Kidney glomerular epithelial cell (primary cell): Measurements from ENCODE around the gene STX19.

ENCODE experiments used
- DNase-seq: peaks from one replicate; lab custom pipeline; 2025; lab: John Stamatoyannopoulos, UW

Gene STX19

DNA sequence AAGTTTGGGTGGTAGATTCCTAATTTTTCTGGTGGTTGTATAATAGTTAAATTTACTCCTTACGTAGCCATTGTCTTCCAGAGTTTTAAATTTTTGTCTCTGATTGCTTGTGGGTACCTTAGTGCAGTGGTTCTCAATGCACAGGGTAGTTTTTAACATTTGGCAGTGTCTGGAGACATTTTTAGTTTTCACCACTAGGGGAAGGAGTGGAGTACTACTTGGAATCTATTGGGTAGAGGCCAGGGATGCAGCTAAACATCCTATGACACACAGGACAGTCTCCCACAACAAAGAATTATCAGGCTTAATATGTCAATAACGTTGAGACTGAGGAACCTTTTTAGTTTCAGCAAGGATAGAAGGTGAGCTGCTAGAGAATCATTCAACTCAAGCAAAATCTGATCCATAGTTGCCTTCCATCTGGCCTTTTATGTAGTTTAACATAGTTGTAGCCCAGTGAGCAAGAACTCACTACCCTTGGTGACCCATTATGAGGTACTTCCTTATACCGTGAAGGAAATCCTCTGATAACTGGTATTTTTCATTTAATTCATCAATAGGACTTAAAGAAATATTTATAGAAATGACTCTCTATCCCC is 8.6 kb upstream of the STX19 start:
- DNase-seq = peak; percentile 29

DNA sequence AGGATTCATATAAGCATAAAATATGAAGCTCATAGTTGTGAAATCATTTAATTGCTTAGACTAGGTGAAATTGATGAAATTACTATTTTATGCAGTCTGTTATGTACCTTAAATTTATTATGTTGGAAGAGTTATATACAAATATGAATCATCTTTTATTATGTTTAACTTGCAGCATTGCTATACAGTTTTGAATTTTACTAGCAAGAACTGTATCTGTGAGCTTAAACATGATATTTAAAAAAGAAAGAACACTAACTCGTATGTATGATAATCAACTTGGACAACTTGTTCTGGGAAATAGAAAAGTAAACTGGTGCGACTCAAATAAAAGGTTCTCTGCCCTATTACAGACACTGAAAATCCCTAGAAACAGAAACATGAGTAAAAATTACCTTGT is 1.8 kb downstream of the STX19 start:
- DNase-seq = no peak

DNA sequence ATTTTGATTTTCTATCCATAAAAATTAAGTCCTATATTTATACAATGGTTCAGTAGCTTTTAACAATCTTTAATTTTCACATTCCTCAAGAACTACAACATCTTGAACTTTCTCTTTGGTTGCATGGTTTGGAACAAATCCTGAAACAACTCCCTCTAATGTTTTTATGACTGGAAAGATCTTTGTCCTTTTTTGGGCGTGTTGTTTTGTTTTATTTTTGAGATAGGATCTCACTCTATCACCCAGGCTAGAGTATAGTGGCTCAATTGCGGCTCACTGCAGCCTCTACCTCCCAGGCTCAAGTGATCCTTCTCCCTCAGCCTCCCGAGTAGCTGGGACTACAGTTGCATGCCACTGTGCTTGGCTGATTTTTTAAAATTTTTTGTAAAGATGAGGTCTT is 4.0 kb downstream of the STX19 start:
- peak; percentile 59 for DNase-seq

DNA sequence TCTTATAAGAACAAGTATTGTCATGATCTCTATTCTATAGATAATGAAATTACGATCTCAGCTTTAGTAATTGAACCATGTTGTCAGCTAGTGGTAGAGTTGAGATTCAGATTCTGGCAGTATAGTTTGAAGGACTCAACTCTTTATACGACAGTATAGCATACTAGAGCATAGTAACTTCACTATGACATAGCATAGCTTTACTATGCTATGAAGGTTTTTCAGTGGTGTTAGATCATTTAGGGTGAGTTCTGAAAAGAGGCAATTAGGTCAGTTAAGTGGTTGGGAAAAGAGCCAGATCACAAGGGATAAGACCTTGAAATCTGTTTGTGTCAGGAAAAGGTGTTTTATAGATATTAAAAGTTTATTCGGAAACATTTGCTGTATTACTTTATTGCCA is 8.1 kb downstream of the STX19 start:
- DNase-seq = no peak

DNA sequence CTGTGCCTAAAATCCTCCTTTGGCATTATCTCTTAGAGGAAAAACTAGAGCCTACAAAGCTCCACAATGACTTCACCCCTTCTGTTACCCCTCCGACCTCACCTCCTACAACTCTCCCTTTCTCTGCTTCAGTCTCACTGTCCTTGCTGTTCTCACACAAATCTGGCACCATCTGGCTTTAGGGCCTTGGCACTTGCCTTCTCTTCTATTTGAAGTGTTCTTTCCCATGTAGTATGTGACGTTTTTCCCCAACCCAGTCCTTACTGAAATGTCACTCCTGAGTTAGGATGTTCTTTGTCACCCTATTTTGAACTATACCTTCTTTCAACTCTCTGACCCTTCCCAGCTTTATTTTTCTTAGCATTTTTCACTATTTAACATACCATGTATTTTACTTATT is 8.7 kb downstream of the STX19 start:
- DNase-seq = no peak

DNA sequence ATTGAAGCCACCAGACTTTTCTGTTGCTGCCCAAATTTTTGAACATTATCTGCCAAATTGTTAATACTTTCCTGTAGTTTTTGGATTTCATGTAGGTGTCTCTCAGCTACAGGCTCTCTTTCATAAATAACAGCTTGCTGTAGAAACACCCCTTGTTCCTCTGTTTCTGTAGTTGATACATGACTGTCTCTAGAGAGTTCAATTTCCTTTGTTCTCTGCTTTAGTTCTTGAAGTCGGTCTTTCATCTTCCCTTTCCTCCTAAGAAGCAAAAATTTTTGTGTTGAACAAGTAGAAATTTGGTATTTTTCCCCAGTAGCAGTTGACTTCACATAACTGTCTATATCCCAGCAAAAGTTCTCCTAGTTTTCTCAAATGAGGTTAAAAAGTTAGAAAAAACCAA is 13.4 kb downstream of the STX19 start:
- DNase-seq = no peak

DNA sequence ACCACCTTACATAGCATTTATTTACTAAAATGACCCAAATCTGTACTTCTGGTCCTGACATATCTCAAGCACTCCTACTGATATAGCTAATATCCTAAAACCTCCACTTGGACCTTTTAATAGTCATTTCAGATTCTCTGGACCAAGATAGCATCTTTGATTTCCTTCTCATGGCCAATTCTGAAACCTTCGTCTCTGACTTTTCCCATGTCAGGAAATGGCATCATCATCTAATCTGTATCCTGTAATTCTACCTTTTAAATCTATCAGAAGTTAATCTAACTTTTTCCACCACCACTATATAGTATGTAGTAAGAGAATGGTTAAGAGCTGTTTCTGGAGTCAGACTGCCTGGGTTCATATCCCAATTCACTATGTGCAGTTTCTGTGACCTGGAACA is 16.2 kb downstream of the STX19 start:
- no peak for DNase-seq

DNA sequence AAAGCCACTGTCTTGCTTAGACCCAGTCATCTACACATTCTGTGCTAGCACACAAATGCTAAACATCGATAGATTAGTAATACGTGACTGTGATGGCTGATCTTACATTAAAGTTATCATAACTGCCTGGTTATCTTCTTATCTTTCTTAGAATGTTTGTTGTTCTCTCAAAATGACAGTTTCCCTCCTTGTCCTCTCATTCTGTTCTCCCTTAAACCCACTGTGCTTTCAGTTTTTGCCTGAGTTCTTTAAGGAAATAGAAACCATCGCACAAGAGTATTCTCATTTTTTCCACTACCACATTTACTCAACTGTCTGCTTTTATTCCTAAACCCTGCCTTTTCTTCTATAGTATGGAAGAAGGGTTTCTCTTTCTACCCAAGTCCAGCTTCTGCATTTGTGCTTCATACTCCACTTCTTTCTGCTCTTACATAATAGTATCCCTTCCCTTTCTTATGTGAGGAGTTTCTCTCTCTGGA is 17.1 kb downstream of the STX19 start:
- no peak for DNase-seq

DNA sequence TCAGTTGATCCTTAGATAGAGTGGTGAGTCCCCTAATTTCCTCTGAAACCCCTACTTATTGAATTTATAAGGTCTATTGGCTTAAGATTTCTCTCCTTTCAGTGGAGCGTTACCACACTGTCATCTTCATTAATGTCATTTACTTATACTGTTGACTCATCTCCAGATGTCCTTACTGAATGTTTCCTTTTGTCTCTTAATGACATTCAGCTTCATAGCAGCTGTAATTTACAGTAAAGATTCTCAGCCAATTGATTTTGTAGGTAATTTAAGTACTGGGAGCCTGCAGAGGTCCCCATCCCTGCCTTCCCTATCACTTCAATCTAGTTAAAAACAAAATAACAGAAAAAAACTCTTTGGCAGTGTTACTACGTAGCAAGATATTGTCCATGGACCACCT is 18.8 kb downstream of the STX19 start:
- DNase-seq = no peak

DNA sequence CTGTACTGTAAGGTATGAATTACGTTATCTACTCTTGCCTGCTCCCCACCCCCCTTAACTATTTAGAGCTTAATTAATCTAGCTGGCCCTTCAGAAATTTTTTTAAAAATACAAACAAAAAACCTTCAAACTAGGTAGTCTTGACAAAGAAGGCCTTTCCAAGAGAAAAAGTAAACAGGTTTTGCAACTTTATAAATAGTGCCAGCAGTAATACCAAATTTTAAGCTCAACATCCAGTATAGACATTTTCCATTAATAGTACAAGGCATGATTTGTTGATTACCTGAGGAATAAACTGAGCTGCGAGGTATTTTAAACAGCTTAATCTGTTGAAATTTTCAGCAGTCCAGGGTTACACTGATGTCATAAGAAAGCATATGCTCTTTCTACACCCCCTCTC is 20.1 kb downstream of the STX19 start:
- no peak for DNase-seq

DNA sequence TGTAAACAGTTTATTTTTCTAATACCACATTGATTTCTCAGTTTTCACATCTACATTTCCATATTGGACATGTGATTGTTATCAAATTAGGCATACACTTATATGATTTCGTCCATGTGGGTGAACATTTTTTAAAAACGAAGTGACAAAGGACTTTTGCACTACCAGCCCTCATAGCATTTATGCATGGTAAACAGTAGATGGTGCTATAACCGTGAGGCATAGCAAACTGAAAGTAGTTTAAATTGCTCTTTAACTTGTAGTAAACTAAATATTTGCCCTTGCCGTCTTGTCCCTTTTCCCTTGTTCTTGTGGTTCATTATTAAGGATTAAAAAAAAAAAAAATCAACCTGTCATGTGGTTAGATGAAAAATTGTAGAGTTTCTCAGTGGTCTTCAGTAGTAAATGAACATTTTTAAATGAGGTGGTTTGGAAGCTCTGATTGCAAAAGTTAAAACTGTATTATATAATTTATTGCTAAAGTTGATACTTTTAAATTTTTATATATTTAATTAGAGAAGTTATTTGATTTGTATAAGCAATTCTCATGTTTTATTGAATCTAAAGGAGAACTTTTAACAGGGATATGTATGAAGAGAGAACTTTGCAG is 24.0 kb downstream of the STX19 start:
- peak; percentile 27 for DNase-seq

DNA sequence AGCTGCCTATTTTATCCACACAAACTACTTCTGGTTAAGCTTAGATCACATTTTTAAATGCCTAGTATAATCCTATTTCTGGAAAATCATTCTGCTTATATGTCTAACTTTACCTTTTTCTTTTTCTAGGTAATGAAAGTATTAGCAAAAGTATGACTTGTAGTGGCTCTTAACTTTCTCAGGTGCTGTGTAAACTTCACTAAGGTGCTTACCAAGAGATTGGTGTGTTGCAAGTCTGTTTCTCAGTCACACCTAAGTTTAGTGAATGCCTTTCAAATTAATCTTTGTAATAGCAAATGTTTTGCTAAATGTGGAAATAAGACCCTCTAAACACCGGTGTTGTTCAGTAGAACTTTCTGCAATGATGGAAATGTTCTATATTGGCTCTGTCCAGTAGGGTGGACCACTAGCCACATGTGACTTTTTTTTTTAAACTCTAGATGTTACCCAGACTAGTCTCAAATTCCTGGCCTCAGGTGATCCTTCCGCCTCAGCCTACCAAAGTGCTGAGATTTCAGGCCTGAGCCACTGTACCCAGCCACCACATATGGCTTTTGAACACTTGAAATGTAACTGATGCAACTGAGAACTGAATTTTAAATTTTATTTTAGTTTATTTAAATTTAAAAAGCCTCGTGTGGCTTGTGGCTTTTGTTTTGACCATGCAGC is 26.4 kb downstream of the STX19 start:
- DNase-seq = no peak

DNA sequence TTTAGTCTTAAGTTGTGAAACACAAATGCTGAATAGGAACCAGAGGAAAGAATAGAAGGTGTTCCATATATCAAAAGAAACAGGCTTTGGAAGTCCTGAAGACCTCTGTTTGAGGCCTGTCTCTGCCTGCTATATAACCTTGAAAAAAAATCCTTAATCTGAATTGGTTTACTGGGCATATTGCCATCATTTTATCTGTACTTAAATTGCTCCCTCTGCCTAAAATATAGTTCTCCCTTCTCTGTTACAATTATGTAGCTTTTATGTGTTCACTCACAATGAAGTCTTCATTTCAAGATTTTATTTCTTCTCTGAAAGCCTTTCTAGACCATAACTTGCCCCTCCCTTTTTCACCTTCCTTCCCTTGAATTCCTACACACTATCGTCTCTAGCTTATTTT is 27.2 kb downstream of the STX19 start:
- no peak for DNase-seq

DNA sequence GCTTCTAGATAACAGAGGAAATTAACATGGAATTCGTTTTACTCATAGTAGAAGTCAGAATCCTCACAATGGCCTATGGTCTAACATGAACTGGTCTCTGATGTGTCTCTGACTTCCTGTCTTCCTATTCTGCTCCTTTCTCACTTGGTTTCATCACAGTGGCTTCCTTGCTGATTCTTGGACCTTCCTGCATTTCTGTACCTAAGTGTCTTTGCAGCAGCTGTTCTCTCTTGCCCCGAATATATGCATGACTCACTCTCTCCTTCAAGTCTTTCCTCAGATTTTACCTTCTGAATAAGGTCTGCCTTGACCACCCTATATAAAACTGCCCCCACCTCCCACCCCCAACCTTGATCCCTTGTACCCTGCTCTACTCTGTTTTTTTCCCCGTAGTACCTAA is 34.3 kb downstream of the STX19 start:
- no peak for DNase-seq

DNA sequence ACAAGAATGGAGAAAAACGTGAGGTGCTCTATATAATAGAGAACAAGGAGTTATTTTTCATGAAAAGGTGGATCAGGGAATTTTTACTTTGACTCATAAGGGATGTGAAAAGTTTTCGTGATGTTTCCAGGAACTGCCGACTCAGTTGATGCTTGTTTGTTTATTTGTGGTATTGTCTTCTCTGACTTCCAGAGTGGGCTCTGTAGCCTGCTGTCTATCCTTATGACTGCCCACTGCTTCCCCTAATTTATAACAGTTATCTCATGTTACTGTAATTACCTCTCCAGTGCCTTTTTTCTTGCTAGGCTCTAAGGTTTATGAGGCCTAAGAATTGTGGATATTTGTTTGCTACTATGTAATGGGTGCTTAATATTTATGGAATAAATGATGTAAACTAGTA is 36.2 kb downstream of the STX19 start:
- DNase-seq = no peak

DNA sequence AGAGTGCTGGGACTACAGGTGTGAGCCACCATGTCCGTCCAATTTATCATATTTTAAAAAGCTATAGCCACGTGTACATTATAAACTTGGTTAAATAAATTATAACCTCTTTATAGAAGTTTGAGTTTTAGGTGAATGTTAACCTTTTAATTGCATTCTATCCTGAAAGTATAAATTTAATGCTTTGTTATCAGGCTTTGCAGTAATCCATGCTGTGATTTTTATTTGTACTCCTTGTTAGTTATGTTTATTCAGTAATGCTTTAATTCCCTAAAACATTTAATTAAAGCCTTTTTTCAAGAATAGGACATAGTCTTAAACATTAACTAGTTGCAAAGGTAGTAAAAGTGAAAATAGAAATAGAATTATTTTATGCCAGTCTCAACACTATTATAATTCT is 36.8 kb downstream of the STX19 start:
- DNase-seq = no peak

DNA sequence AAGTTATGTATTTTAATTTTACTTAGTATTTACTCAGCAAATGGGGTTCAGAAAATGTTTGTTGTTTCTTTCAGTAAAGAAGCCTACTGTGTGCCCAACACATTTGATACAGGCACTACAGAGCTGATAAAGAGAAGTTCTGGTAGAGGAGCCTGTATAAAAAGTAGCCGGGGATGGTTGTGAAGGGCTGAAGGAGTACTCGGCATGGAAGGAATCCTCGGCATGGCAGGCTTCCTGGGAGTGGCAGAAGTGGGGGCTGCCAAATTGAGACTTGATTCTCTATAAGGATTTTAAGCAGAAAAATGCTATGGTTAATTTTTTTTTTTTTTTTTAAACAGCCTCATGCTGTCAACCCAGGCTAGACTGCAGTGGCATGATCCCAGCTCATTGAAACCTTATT is 39.2 kb downstream of the STX19 start:
- peak; percentile 25 for DNase-seq

DNA sequence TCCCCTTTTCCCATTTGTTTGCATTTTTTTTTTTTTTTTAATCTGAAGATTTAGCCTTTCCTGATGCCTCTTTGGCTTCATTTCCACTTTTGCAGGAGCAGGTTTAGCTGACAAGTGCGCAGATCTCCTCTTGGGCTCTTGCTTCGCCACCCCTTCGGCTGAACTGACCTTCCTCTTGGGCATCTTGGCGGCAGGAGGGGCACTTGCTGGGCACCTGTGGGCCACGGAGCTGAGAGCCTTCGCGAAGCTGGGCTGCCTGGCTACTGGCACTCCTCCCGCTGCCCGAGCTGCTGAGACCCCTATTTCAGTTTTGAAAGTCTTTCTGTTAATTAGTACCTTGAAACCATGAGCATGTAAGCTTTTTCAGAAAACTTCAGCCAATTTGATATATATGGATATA is 39.6 kb downstream of the STX19 start:
- DNase-seq = no peak

DNA sequence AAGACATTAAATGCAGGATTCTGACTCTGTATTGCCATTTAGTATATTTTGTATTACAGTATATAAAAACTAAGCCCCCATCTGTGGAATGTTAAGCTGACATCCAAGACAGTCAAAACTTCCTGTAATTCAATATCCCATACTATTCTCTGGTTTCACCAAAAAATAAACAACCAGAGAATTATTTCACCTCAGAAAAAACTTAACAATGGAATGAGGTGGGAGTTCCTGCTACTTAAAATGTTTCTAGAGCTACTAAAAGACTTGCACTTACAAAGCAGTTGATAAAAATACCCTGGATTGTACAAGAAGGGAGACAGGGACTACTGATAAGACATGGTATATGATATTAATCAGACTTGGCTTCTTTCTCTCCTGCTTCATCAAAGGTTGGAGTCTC is 40.1 kb downstream of the STX19 start:
- DNase-seq = peak; percentile 33

DNA sequence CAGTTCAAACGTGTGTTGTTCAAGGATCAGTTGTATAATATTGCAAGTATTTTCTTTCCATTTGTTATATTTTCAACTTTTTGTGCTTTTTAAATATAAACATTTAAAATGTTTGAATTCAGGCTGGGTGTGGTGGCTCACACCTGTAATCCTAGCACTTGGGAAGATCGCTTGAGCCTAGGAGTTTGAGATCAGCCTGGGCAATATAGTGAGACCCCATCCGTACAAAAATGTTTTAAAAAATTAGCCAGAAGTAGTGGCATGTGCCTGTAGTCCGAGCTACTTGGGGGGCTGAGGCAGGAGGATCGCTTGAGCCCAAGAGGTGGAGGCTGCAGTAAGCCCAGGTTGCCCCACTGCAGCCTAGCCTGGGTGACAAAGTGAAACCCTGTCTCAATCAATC is 43.8 kb downstream of the STX19 start:
- no peak for DNase-seq

DNA sequence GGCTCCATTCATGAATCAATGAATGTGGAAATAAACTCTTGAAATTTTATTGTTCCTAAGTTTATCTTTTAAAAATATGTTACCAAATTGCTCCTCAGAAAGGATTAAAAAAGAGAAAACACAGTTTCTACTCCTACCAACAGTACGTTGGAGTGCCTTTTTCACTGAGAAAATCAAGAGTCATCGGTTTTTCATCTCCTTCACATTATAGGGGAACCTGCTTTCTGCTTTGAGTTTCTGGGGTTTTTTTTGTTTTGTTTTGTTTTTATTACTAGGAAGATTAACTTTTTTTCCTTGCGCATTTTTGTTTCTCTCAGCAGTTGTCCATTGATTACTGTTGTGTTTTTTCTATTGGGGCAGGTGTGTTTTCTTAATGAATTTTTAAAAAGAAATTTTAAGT is 45.0 kb downstream of the STX19 start:
- DNase-seq = no peak

DNA sequence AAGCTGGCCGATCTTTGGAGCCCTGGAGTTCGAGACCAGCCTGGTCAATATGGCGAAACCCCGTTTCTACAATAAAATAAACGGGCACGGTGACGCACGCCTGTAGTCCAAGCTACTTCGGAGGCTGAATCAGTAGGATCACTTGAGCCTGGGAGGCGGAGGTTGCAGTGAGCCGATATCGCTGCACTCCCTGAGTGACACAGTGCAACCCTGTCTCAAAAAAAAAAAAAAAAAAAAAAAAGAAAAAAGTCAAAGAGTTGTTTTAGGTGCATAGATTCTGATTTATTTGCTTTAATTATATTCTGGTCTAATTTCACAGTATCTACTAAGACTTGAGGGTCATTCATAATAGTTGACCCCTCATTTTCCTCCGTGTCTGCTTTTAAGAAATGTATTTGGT is 46.7 kb downstream of the STX19 start:
- DNase-seq = no peak

DNA sequence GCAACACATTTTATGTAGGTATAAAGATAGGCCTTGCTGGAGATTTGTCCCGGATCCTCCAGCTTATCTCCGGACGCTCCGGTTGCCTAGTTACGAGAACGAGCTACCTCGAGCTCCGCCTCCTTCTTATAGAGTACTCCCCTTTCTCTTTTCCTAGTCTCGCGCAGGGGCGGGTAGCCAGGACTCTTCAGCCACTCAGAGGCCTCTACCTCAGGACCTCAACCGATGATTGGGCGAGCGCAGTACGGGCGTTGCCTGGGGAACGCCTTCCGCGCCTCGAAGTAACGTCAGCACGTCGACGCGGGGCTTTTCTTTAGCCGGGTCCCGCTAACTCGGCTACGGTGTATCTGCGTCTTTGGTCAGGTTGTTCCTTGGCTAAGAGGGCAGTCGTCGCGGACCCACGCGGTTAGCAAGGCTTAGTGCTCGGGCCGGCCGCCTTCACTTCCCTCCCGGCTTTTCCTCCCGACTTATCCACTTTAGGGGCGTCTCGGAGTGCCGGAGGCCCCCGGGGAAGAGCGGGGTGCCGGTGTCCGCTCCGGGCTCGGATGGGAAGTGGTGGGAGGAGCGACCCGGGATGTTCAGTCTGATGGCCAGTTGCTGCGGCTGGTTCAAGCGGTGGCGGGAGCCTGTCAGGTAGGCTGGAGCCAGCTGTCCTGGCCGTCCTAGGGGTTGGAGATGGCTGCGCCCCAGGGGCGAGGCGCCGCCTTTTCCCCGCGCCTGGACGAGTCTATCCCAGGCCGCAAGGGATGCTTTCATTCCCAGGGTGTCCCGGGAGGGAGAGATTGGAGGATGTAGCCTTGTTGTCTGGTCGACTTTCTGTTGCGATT is 48.3 kb downstream of the STX19 start, which contains the start of gene ARL13B:
Gene ARL13B (plus strand): TSS at position 306 of the 827 bp plus-strand sequence. CDS start 269 bp downstream, at position 575.
- peak; percentile 99 for DNase-seq
